ENCODE results near the gene ATP6V1G2.

- no peak for TF ChIP-seq CTCF (IDR thresholded peaks at IDR 0.05)
- TF ChIP-seq POLR2AphosphoS5 (IDR thresholded peaks at IDR 0.05), result no peak
Observed at GRCh38 chr6:31535538-31536324, 10.7 kb downstream of the ATP6V1G2 start.

Data from sigmoid colon (tissue), 4 donors.